OCI-LY3 (cell line): ENCODE results near the gene PTCSC3.

Experiments used
- CTCF ChIP-seq: fragments of 200-600, 300-600 bp; sonication (generic); IDR thresholded peaks from 2 replicates; pipeline ENCODE4 v1.5.1; 2014; ENCODE audit warnings: antibody characterized with exemption, low read length, low read depth
- EZH2phosphoT487 ChIP-seq: fragments of 200-600 bp; shearing (Covaris generic); IDR thresholded peaks from 2 replicates; pipeline ENCODE4 v1.6.1; 2018; ENCODE audit warnings: antibody characterized with exemption, mixed run types, low read depth

- TF ChIP-seq CTCF: no peak
- no peak for TF ChIP-seq EZH2phosphoT487
Measured at GRCh38 chr14:36217027-36217426, 40.5 kb upstream of the PTCSC3 start.
